ENCODE measurements around the gene CNOT2. TPM values are rescaled to one million over a fixed set of nuclear protein-coding genes. Genes with fewer than 3 reads are reported as not detected.

Gene CNOT2
- total RNA-seq, 1 donor: 153 TPM

- Histone ChIP-seq H3K27ac (ENCODE audit: low read depth, low read length) (no peak overlapping the region), H2AFZ (ENCODE audit: low read length) (no peak overlapping the region), H3K36me3 (ENCODE audit: insufficient read depth, low read length) (peaks cover 19% of the 10 kb centered on the region), H3K79me2 (ENCODE audit: insufficient read depth, low read length) (peaks cover 42% of the 10 kb centered on the region), H4K20me1 (ENCODE audit: insufficient read depth, low read length) (peaks cover 8% of the 10 kb centered on the region), H3K9me3 (ENCODE audit: low read depth, low read length) (no peaks in the 10 kb centered on the region), H3K4me2 (ENCODE audit: insufficient read depth, low read length) (no peak overlapping the region), H3K27me3 (ENCODE audit: insufficient read depth, low read length) (no peaks in the 10 kb centered on the region), H3K4me3 (ENCODE audit: insufficient read depth, low read length) (no peak overlapping the region), H3K4me1 (ENCODE audit: insufficient read depth, low read length) (peaks cover 19% of the 10 kb centered on the region)
- DNase-seq (ENCODE audit: insufficient read length, low spot score, missing footprints): no peak
- TF ChIP-seq CTCF (IDR thresholded peaks at IDR 0.05; ENCODE audit: extremely low read depth, low read depth, low read length): no peak
Measured at GRCh38 chr12:70240673-70241072, 2.6 kb upstream of the CNOT2 start.

DNA sequence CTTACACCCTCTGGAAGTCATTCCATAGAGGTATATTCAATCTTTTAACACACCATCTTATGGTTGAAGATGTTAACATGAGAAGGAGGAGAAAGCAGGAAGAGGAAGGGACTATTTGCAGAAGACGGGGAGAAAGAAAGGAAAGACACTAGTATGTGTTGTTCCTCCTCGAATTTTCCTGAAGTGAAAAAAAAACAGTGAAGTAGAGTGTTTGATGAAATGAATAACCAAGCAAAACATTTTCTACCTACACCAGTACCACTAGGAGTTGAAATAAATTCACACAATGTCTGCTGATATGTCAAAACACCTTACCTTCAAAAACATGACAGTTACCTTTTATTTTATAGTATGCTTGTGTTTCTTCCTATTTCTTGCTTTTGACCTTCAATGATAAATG is 1.4 kb upstream of the CNOT2 start:
- Histone ChIP-seq H3K4me1 (ENCODE audit: insufficient read depth, low read length) (peaks cover 29% of the 10 kb centered on the region), H3K4me2 (ENCODE audit: insufficient read depth, low read length) (peak overlapping the region; percentile 100), H3K9me3 (ENCODE audit: low read depth, low read length) (no peaks in the 10 kb centered on the region), H3K79me2 (ENCODE audit: insufficient read depth, low read length) (peaks cover 53% of the 10 kb centered on the region), H3K27me3 (ENCODE audit: insufficient read depth, low read length) (no peaks in the 10 kb centered on the region), H3K36me3 (ENCODE audit: insufficient read depth, low read length) (peaks cover 19% of the 10 kb centered on the region), H3K4me3 (ENCODE audit: insufficient read depth, low read length) (peak overlapping the region; percentile 98), H3K27ac (ENCODE audit: low read depth, low read length) (peak overlapping the region; percentile 98), H2AFZ (ENCODE audit: low read length) (no peak overlapping the region), H4K20me1 (ENCODE audit: insufficient read depth, low read length) (peaks cover 15% of the 10 kb centered on the region)
- DNase-seq (ENCODE audit: insufficient read length, low spot score, missing footprints): no peak
- TF ChIP-seq CTCF (IDR thresholded peaks at IDR 0.05; ENCODE audit: extremely low read depth, low read depth, low read length): no peak

GRCh38 chr12:70243510-70244371 is 508 bp downstream of the CNOT2 start:
- Histone ChIP-seq H3K27me3 (ENCODE audit: insufficient read depth, low read length) (no peaks in the 10 kb centered on the region), H2AFZ (ENCODE audit: low read length) (peak overlapping the region; percentile 100), H3K79me2 (ENCODE audit: insufficient read depth, low read length) (peaks cover 72% of the 10 kb centered on the region), H3K4me1 (ENCODE audit: insufficient read depth, low read length) (peaks cover 29% of the 10 kb centered on the region), H4K20me1 (ENCODE audit: insufficient read depth, low read length) (peaks cover 24% of the 10 kb centered on the region), H3K9me3 (ENCODE audit: low read depth, low read length) (no peaks in the 10 kb centered on the region), H3K27ac (ENCODE audit: low read depth, low read length) (peak overlapping the region; percentile 98), H3K4me3 (ENCODE audit: insufficient read depth, low read length) (peak overlapping the region; percentile 98), H3K36me3 (ENCODE audit: insufficient read depth, low read length) (peaks cover 19% of the 10 kb centered on the region), H3K4me2 (ENCODE audit: insufficient read depth, low read length) (peak overlapping the region; percentile 100)
- peak; percentile 89 for DNase-seq (ENCODE audit: insufficient read length, low spot score, missing footprints)
- TF ChIP-seq CTCF (IDR thresholded peaks at IDR 0.05; ENCODE audit: extremely low read depth, low read depth, low read length): no peak

DNA sequence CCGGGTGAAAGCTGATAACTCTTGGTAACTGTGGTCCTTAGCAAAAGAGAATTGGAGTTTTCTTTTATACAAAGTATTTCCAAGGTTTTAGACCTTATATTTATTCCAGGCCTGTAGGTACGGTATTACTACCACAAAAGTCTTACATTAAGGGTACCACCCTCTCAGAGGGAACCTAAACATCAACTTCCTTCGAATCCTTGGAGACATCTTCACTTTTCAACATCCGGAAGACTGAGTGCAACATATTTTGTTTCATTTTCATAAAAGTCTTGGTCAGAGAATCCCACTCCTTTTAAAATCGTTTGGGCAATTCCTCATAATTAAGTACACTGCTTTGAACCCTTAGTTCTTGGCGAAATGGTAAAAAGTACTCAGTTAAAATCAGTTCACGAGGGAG is 1.2 kb downstream of the CNOT2 start:
- no peaks in the 10 kb centered on the region for H3K27me3 ChIP-seq (ENCODE audit: insufficient read depth, low read length)
- no peaks in the 10 kb centered on the region for H3K9me3 ChIP-seq (ENCODE audit: low read depth, low read length)
- peak overlapping the region; percentile 88 for H2AFZ ChIP-seq (ENCODE audit: low read length)
- H3K4me1 ChIP-seq (ENCODE audit: insufficient read depth, low read length): peaks cover 29% of the 10 kb centered on the region
- peaks cover 79% of the 10 kb centered on the region for H3K79me2 ChIP-seq (ENCODE audit: insufficient read depth, low read length)
- H3K27ac ChIP-seq (ENCODE audit: low read depth, low read length): peak overlapping the region; percentile 89
- peaks cover 28% of the 10 kb centered on the region for H4K20me1 ChIP-seq (ENCODE audit: insufficient read depth, low read length)
- no peak for DNase-seq (ENCODE audit: insufficient read length, low spot score, missing footprints)
- H3K36me3 ChIP-seq (ENCODE audit: insufficient read depth, low read length): peaks cover 15% of the 10 kb centered on the region
- H3K4me3 ChIP-seq (ENCODE audit: insufficient read depth, low read length): peak overlapping the region; percentile 98
- H3K4me2 ChIP-seq (ENCODE audit: insufficient read depth, low read length): peak overlapping the region; percentile 84
- TF ChIP-seq CTCF (IDR thresholded peaks at IDR 0.05; ENCODE audit: extremely low read depth, low read depth, low read length): no peak

Measured in osteoblast (primary cell).